BE2C (cell line): ENCODE results near the gene FXN.

Source experiments
- DNase-seq: peaks from one replicate; pipeline ENCODE4 v3.0.0-alpha.2; 2020
- H3K27me3 ChIP-seq: fragments of 250-450 bp; sonication (Bioruptor Pico); 2 replicates; pipeline ENCODE4 v1.5.1; 2020; ENCODE audit warnings: mild to moderate bottlenecking
- H3K36me3 ChIP-seq: fragments of 250-450 bp; sonication (Bioruptor Pico); 2 replicates; pipeline ENCODE4 v1.5.1; 2020; ENCODE audit warnings: mild to moderate bottlenecking
- H3K4me1 ChIP-seq: fragments of 250-450 bp; sonication (Bioruptor Pico); 2 replicates; pipeline ENCODE4 v1.5.1; 2020
- H3K4me3 ChIP-seq: 2 replicates; pipeline ENCODE4 v1.5.1; 2011; ENCODE audit warnings: low read depth, low read length
- H3K9me3 ChIP-seq: fragments of 250-450 bp; sonication (Bioruptor Pico); 2 replicates; pipeline ENCODE4 v1.5.1; 2020
- TF ChIP-seq, protein P1 (sequence below): IDR thresholded peaks from 2 replicates; pipeline ENCODE4 v1.5.1; 2012; ENCODE audit warnings: mild to moderate bottlenecking, low read depth, low read length

Gene FXN

DNA sequence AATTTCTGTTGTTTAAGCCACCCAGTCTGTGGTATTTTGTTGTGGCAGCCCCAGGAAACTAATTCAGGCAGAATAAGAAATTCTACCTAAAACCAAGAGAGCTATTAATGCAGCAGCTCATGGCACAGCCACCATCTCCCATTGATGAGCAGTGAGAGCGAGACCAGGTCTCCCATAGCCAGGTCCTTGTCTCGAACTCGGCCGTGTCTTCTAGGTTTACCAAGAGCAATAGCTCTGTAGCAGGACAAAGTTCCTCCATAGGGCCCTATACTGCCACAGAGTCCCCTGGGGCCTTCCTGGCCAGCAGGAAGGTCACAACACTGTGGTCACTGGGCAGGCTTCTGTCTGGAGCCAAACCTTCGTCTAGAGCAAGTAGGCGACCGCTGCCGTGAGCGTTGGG is 104.0 kb downstream of the FXN start:
- Histone ChIP-seq H3K27me3 (no peaks in the 10 kb centered on the region), H3K4me1 (no peaks in the 10 kb centered on the region), H3K4me3 (no peak overlapping the region), H3K36me3 (no peaks in the 10 kb centered on the region), H3K9me3 (no peaks in the 10 kb centered on the region)
- TF ChIP-seq, protein P1, sequence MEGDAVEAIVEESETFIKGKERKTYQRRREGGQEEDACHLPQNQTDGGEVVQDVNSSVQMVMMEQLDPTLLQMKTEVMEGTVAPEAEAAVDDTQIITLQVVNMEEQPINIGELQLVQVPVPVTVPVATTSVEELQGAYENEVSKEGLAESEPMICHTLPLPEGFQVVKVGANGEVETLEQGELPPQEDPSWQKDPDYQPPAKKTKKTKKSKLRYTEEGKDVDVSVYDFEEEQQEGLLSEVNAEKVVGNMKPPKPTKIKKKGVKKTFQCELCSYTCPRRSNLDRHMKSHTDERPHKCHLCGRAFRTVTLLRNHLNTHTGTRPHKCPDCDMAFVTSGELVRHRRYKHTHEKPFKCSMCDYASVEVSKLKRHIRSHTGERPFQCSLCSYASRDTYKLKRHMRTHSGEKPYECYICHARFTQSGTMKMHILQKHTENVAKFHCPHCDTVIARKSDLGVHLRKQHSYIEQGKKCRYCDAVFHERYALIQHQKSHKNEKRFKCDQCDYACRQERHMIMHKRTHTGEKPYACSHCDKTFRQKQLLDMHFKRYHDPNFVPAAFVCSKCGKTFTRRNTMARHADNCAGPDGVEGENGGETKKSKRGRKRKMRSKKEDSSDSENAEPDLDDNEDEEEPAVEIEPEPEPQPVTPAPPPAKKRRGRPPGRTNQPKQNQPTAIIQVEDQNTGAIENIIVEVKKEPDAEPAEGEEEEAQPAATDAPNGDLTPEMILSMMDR = no peak
- no peak for DNase-seq

- Histone ChIP-seq H3K27me3 (no peaks in the 10 kb centered on the region), H3K4me1 (no peaks in the 10 kb centered on the region), H3K9me3 (no peaks in the 10 kb centered on the region), H3K4me3 (no peak overlapping the region), H3K36me3 (no peaks in the 10 kb centered on the region)
- no peak for DNase-seq
- TF ChIP-seq, protein P1 = no peak
Observed at GRCh38 chr9:69140123-69140735, 104.7 kb downstream of the FXN start.

DNA sequence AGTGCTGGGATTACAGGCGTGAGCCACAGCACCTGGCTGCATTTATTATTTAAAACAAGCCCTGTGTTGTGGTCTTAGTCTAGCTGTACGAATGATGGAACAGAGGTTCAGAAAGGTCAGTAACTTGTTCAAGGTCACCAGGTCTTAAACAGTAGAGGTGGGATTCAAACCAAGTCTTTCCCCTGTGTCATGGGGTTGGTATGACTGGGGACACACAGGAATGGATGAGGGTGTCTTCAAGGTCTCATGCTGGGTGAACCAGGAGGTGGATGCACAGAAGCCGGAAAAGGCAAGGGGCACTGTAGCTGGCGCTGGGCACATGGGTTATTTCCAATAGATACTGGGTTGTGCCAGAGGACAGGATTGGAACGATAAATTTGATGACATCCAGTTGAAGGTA is 106.3 kb downstream of the FXN start:
- Histone ChIP-seq H3K9me3 (no peaks in the 10 kb centered on the region), H3K4me3 (no peak overlapping the region), H3K4me1 (no peaks in the 10 kb centered on the region), H3K36me3 (no peaks in the 10 kb centered on the region), H3K27me3 (no peaks in the 10 kb centered on the region)
- TF ChIP-seq, protein P1 = no peak
- DNase-seq = no peak

GRCh38 chr9:69143291-69143690 is 107.7 kb downstream of the FXN start:
- Histone ChIP-seq H3K27me3 (no peaks in the 10 kb centered on the region), H3K4me3 (no peak overlapping the region), H3K36me3 (no peaks in the 10 kb centered on the region), H3K4me1 (no peaks in the 10 kb centered on the region), H3K9me3 (no peaks in the 10 kb centered on the region)
- no peak for DNase-seq
- TF ChIP-seq, protein P1 = no peak

GRCh38 chr9:69145144-69145715 is 109.7 kb downstream of the FXN start:
- Histone ChIP-seq H3K4me3 (no peak overlapping the region), H3K9me3 (no peaks in the 10 kb centered on the region), H3K36me3 (no peaks in the 10 kb centered on the region), H3K27me3 (no peaks in the 10 kb centered on the region), H3K4me1 (no peaks in the 10 kb centered on the region)
- no peak for DNase-seq
- TF ChIP-seq, protein P1 = no peak

DNA sequence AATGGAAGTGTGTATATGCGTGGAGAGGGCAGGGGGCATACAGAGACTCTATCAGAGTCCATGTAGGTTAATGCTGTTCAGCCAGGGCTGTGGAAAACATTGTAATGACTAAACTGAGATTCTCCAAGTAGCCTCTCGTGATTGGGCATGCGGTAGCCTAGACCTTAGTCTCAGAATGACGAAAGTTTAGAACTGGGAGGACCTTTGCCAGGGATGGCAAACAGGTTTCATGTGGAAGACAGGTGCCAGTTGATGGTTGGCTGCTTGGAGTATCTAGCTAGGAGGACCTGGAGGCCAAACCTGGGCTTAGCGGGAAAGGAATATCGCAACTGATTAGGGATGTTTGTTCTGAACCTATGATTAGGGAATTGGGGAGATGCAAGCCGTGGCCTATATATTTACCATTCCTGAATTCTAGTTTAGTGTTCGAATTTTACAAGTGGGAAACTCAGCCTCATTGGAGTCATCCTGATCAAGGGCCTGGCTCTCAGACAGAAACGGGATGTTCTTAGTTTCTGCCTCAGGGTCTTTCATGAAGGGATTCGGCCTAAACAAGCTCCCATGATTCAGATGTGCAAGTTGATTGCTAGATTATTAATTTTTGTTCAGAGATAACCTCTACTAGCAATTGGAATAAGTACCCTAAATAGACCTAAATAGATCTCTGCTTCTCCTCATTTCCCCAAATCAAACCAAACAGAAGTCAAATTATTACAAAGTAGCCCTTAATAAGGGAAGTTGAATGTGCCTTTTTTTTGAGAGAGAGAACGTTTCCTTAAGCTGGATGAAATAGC is 111.7 kb downstream of the FXN start:
- H3K9me3 ChIP-seq = no peaks in the 10 kb centered on the region
- H3K36me3 ChIP-seq = peaks cover 3% of the 10 kb centered on the region; the same call in 1 of the 2 replicates
- DNase-seq = no peak
- no peaks in the 10 kb centered on the region for H3K4me1 ChIP-seq
- H3K4me3 ChIP-seq = no peak overlapping the region
- H3K27me3 ChIP-seq = no peaks in the 10 kb centered on the region
- TF ChIP-seq, protein P1 = no peak
